ENCODE data around the gene AP1B1.

AP1B1 gene

DNA sequence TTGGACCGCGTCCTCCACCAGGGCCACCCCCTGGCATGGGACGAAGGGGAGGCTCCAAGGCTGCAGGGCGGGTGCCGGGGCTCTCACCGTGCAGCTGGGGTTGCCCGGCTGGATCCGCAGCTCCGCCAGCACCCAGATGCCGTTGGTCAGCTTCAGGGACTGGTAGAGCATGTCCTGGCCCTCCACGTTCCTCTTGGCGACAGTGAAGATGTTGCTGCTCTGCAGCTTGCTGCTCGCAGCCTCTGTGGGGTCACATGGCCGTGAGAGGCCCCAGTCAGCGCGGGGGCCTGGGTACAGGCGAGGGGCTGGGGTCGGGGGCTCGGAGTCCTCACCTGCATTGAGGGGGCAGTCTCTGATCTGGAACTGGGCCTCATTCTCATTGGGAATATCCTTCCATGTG lies 58.1 kb downstream of the AP1B1 start:
- DNase-seq: no peak

DNA sequence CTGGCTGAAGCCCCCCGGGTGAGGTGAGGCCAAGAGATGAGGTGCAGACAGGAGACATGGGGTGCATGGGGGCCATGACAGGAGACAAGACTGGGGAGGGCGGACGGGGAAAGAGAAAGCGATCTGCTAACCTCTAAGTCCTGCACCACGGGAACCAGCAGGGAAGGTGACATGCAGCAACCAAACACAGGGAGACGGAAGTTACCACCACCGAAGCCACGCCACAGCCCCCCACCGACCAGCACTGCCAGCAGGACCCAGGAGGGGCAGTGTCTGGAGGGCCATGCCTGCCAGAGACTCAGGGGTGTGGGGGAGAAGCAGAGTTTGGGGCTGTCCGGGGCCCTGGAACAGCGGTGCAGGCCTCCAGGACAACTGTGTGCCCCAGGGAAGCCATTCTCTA lies 58.8 kb downstream of the AP1B1 start:
- DNase-seq: no peak

DNA sequence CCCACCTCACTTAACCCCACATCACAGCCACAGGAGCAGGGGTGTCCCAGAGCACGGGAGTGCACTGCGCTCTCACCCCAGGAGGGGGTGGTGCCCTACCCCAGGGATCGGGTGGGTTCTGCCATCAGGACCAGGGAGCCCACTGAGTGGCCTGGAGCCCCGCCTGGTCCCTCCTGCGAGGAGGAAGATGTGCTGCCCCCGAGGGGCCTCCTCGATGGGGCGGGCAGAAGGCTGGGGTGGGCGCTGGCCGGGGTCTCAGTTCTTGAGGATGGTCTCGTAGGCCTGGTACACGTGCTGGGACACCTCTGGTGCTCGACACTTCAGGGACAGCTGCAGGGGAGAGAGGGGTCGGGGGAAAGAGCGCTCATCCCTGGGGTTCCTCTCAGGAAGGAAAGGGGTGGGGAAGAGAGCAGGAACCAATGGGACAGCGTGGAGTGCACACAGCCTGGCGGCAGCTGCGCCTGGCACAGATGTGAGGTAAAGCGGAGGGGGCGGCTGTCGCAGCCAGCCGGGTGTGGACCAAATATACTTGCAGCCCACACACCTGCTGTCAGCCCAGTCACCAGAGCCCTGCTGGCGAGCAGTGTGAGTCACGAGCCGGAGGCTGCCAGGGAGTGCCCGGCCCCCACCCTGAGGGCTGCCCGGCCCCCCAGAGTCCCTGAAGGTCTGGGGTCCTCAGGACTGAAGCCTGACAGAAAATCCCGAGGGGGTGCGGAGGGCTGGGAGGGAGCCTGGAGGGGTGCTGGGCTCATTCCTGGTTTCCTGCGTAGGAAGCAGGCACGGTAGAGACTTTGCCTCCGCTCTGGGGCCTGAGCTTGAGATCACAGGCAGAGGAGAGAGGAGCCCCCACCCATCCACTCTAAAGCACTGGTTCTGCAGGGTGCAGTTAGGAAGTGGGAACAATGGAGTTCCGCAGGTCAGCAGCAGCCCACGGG lies 59.5 kb downstream of the AP1B1 start:
- DNase-seq: no peak

DNA sequence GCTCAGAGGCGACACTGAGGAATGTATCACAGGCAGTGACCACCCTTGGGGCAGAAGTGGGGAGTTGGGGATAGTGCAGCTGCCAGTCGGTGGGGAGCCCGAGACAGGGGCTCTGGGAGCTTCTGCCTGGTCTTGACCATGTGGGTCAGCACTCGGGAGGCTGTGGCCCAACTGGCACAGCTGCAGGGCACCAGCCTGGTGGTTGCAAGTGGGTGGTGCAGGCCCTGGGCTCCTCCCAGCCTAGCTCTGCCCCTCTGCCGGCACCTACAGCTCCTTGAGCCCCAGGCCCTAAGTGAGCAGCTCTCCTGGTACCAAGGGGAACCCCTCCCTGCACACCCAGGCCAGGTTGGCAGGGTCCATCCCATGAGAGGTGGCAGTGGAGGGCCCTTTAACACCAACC lies 60.3 kb downstream of the AP1B1 start:
- DNase-seq: no peak

DNA sequence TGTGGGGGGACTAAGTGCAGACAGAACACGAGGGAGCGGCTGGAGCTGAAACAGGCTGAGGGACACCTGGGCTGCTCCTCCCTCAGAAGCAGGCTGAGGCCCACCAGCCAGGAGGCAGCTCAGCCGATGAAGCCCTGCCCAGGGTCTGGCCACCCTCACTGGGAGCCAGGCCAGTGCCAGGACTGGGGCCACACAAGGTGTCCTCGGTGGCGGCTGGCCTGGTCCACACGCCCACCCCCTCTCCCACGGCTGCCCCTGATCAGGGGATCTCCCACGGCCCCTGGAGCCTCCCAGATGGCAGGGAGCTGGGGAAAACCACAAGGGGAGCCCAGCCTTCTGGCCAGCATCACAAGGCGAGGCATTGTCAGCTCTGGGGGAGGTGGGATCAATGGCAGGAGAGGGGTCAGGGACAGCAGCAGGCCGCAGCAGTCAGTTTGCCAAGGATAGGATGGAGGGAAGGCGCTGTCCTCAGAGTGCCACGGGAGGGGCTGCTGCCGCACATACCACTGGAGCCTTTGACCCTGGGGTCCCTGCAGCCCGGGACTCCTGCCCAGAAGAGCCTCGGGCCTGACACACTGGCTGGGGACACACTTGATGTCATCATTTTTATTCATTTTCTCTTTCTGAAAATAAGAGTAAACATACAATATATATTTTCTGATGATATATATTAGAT lies 61.1 kb downstream of the AP1B1 start:
- no peak for DNase-seq

DNA sequence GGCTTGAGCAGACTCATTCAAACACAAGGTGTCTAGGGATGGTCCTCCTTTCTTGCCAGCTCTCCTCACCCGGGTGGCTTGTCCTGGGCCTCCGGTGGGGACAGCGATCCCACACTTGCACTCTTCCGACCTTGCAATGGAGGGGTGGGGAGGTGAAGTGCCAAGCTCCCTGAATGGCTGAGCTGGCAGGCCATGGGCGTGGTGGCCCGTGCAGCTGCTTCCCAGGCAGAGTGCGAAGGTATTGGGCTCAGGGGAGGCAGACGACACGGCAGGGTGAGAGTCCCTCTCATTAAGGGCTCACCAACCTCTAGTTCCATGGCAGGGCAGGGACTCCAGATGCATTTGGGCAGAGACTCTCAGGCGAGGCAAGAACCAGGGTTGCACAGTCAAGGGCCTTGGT lies 61.9 kb downstream of the AP1B1 start:
- no peak for DNase-seq

DNA sequence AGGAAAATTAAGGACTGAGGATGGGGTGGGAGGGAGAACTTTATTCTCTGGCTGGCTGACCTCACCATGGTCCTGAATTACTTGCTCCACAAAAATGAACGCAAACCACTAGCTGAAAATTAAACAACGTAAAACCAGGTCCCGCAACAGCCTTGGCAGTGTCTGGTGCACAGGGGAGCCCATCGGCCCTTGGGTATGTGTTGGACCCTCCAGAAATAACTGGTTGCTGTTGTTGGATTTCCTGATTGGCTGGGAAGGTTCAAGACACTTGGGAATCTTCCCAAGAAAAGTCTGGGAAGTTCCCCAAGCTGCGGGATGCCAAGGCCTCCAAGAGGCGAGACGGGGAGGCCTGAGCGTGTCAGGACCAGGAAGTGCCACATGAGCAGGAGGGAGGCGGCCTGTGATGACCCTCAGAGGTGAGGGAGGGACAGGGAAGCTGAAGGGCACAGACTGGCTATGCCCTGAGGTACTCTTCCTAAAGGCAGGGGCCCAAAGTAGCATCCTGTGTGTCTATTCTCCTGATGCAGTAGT lies 62.5 kb downstream of the AP1B1 start:
- DNase-seq: no peak

DNA sequence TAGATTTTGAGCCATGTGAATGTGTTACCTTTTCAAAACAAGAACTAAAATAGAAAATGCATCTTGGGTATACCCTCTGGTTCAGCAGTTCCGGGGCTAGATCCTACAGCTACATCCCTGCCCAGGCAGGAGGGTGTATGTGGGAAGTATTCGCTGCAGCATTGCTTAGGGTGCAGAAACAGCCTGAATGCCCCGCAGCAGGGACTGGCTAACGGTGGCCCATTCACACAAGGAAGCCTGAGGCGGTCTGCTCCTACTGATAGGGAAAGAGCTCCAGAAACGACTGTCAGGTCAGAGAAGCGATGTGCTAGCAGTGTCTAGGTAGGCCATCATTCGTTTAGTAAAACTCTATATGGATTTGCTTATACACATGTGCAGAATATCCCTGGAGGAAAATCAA lies 63.0 kb downstream of the AP1B1 start:
- no peak for DNase-seq

DNA sequence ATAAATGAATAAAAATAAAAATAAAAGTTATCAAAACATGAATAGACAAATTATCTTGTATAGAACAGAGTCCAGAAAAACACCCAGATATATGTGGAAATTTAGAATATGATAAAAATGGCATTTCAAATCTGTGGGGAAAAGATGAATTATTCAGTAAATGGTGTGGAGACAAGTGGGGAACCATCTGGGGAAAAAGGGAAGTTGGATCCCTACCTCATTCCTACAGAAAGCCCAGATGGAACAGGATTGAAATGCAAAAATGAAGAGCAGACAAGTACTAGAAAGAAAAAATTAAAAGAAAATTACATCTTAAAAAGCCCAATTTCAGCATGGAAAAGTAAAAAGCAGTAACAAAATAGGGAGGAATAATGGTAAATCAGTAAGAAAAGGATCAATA lies 64.7 kb downstream of the AP1B1 start:
- DNase-seq: no peak

DNA sequence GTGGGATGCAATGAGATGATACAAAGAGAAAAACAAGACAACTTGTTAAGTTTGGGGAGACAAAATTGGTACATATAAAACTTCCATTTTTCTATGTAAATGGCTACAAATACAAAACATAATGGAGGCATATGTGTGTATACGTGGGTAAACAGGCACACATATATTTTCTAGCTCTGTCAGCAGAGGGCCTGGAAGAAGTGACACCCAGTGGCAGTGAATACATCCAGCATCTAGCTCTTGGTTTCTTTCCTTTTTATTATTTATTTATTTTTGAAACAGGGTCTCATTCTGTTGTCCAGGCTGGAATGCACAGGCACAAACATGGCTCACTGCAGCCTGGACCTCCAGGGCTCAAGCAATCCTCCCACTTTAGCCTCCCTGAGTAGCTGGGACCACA lies 67.8 kb downstream of the AP1B1 start:
- DNase-seq: no peak

DNA sequence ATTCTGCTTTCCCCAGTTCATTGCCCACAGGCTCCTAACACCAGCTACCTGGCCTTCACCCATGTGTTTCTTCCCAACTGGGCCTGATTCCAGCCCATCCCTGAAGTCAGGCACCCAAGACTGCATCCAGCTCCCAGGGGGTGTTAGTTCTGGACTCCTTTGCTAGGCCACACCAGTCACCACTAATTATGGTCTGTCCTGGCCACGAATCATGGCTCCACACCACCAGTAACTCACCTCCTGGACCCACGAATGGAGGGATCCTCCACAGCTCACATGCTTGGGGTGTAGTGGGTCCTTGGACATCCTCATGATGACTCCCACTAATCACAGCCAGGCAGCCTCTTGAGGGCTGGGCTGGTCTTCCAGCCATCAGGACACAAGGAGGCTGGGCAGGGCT lies 69.3 kb downstream of the AP1B1 start:
- DNase-seq: no peak

DNA sequence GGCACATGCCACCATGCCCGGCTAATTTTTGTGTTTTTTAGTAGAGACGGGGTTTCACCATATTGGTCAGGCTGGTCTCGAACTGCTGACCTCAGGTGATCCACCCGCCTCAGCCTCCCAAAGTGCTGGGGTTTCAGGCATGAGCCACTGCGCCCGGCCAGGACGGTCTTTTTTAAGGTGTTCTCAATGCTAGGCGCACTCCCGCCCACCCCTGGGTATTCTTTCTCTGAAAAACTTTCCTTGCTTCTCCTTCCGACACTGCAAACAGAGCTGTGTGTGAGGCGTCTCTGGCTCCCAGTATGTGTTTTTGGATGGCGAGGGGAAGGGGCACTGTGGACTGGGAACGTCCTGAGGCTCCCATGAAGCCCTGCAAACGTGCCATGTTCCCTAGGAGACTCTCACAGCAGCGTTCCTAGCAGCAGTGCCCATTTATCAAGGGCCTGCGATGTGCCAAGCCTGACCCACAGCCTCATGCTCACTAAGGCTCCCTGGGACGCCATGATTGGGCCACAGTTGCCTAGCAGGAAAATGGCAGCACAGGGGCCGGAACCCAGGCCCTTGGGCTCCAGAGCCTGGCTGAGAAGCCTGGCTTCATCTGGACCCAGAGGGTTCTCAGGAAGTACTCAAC lies 70.4 kb downstream of the AP1B1 start:
- DNase-seq: no peak

DNA sequence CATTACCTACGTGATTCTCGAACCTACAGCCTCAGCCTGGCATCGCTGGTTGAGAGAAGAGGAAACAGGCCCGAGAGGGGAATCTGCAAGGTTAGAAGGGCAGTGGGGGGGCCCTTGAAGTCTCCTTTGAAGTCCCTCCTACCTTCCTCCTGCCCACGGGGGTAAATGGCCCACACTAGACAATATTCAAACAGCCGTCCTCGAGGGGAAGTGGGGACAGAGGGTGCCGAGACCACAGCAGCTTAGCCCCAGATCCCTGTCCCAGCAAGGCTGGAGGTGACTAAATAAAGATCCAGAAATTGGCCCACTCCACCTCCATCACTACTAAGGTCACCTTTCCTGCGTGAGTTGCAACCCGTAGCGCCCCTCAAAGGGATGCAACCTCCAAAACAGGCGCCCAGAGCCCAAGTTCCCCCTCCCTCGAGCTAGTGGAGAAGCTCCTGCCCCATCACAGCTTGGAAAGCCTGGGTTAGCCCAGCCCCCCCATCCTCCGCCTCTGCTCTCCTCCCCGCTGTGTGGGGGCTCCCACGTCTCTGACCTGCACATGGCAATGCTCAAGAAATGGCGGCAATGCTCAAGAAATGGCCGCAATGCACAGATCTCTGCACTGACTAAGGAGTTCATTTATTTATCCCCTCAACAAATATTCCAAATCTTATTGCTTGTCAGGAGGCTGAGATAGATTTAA lies 72.1 kb downstream of the AP1B1 start:
- DNase-seq: no peak

DNA sequence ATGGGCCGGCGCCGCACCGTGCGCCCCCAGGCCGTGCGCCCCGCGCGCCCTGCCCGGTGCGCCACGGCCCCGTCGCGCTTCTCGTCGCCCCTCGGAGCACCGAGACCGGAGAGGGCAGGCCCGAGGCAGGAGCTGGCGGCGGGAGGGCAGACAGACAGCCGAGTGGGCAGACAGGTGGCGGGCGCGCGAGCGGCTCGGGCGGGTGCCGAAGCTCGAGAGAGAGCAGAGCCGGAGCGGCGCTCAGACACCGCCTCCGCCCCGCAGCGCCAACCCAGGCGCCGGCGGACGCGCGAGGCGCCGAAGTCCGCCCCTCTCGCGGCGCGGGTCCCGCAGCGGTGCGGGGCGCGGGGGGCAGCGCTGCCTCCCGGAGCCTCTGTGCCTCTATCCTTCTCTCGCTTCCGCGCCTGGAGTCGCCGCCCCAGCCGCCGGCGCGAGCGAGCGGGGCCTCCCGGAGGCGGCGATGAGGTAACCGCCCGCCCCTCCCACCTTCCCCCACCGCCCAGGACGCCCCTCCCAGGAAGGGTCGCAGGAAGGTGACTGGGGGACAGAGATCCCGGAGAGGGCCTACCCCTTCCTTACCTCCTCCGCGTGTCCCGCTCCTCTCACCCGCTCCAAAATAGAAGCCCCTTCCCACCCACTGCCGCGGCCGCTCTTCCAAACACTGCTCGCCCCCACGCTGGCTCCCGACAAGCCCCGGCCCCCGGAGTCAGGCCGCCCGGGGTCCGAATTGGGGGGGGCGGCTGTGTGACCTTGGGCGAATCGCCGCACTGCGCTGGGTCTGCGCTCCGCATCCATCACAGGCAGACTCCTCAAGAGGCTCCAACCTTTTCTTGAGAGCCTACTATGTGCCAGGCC lies 72.9 kb downstream of the AP1B1 start, which contains the start of gene RASL10A:
TSS of gene RASL10A (minus strand) at position 412 of the 855 bp plus-strand sequence. CDS start 451 bp downstream, outside the sequence.
- no peak for DNase-seq

DNA sequence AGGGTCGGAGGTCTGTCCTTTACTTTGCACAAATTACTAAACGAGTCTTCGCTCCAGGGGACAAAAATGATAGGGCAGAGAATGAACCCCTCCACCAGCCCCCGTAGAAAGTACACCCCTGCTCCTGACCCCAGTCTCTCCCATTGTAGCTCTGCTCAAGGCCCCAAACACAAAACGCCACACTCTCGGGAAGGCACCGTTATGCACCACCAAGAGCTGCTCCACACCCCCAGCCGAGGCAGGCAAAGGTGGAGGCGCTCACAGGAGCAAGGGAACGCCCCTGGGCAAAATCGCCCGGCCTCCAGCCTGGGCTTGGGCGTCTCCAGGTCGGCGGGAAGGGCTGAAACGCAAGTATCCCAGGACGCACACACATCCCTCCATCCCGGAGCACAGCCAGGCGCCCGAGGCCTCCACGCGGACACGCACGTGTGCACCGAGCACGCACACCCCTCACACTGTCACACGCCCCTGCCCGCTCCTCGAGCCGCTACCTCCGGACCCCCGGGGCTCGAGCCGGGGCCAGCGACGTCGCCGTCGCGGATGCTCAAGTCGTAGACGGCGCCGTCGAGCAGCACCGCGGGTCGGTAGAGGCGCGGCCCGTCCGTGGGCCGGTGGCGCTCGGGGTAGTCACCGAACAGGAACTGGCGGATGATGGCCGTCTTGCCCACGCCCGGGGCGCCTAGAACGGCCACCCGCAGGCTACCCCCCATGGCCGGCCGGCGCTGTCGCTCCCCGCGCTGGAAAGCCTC lies 73.7 kb downstream of the AP1B1 start:
- DNase-seq: no peak

DNA sequence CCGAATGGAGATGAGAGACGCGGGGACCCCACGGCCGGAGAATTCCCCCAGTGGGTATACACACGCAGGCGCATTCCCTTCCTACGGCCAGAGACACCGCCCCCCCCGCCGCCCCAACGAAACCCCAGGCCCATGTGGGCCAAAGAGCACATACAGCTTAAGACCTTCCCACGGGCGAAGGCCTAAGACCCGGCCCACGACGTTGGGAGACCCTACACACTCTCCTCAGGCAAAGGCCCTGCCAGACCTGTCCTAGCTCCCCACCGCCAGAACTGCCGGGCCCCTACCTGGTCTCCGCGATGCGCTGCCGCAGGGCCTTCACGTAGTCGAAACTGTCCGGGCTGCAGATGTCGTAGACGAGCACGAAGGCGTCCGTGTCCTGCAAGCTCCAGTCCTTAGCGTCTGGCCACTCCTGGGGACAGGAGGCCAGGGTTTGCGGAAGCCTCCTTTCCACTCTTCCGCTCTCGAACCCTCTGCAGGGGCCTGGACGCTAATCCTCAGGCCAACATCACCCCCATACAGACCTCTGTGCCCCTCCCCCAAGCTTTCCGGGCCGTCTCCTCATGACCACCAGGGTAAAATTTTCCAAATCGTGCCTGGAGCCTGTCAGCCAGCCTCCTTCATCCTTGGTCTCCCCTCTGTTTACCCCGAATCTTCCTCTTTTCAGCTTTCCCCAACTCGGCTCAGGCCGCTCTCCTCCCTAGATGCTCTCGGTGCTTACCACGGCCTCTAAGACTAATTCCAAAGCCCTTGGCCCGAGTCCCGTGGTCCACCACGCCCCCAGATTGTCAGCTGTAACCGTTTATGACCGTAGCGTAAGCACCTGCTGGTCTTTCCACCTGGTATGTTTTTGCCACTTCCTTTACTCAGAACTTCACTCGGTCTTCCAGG lies 74.5 kb downstream of the AP1B1 start:
- DNase-seq: no peak

DNA sequence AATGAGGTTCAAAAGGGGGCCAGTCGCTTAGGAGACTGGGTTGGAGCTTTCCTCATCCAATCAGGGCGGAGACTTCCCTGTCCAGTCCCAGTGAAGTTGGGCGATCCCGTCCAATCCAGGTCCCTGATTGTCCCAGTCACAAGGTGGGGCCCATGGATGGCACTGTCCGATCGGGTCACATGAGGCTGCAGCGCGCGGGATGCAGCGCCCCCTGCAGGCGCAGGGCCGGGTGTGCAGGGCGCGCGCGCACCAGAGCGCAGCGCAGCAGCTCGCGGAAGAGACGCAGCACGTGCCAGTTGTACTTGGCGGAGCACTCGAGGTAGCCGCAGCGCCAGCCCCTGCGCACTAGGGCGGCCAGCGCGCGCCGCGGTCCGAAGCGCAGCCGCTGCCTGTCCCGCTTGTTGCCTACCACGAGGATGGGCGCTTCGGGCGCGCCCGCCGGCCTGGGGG lies 75.2 kb downstream of the AP1B1 start:
- peak; percentile 25 for DNase-seq

DNA sequence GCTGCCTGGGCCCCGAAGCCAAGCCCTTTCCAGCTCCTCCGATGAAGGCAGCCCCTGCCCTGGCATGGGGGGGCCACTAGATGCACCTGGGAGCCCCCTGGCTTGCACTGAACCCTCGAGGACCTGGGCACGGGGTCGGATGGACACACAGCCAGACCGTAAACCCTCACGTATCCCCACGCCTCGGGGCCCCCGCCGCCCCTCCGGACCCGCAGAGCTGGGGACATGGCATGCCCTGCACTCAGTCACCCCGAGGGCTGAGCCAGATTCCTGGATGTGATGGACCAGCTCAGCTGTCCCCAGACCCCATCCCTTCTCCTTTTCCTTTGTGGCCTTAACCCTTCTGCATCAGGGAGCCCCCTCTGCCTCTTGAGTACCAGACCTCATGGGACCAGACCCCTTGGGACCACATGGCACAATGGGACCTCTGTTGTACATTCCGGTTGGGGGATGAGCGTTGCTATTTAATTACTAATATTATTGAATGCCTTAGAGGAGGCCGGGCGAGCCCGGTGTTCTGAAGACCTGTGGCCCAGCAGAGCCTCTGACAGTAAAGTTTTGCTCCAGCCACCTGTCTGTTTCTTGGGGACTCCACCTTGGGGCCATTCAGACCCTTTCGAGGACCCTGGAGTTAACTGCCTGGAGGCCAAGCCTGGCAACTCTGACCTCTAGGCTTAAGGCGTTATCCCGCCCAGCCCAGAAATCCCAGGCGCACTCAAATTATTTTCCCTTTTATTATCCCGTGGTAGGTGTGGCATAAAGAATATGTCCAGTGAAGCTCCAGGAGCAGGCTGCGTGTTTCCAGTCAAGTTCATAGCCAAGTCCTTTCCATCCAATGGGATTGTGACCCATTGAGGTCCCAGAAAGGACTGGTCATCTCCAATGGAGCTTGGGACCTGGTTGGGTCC lies 75.9 kb downstream of the AP1B1 start:
- DNase-seq: no peak
